ENCODE results near the gene KCNQ5.

Gene KCNQ5

DNA sequence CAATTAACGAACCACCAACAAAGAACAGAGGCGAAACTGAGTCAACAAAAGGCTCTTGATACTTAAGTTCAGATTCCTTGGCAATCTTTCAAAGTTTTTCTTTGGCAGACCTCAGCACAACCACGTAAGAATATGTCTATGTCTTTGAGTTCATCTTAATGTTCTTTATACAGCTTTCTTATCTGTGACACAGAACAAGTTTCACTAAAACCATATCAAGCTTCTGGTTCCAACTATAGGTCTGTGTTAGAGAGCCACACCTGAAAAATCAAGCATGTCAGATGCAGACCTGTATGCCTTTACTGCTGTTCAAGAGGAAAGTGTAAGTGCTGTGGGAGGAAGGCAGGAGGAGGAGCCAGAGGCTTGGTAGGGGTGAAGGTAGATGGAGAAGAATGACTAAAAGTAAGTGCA, 332.1 kb downstream of the KCNQ5 start:
- no peaks in the 10 kb centered on the region for H3K9me3 ChIP-seq (ENCODE audit: severe bottlenecking)
- H3K4me3 ChIP-seq (ENCODE audit: severe bottlenecking) = no peak overlapping the region
- TF ChIP-seq, protein P1, sequence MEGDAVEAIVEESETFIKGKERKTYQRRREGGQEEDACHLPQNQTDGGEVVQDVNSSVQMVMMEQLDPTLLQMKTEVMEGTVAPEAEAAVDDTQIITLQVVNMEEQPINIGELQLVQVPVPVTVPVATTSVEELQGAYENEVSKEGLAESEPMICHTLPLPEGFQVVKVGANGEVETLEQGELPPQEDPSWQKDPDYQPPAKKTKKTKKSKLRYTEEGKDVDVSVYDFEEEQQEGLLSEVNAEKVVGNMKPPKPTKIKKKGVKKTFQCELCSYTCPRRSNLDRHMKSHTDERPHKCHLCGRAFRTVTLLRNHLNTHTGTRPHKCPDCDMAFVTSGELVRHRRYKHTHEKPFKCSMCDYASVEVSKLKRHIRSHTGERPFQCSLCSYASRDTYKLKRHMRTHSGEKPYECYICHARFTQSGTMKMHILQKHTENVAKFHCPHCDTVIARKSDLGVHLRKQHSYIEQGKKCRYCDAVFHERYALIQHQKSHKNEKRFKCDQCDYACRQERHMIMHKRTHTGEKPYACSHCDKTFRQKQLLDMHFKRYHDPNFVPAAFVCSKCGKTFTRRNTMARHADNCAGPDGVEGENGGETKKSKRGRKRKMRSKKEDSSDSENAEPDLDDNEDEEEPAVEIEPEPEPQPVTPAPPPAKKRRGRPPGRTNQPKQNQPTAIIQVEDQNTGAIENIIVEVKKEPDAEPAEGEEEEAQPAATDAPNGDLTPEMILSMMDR (IDR thresholded peaks at IDR 0.05; ENCODE audit: poor library complexity, severe bottlenecking) = no peak
- ATAC-seq (ENCODE audit: low read depth) (peak; percentile 35; the same call in 1 of the 3 replicates), DNase-seq (ENCODE audit: low spot score) (no peak)
- no peaks in the 10 kb centered on the region for H3K27me3 ChIP-seq (ENCODE audit: insufficient read depth, poor library complexity, severe bottlenecking)
- H3K36me3 ChIP-seq (ENCODE audit: low read depth) = no peaks in the 10 kb centered on the region
- H3K27ac ChIP-seq (ENCODE audit: poor library complexity, severe bottlenecking) = peak overlapping the region; percentile 57
- H3K4me1 ChIP-seq (ENCODE audit: insufficient read depth, poor library complexity, severe bottlenecking) = peaks cover 27% of the 10 kb centered on the region

GRCh38 chr6:72954716-72955115, 332.9 kb downstream of the KCNQ5 start:
- H3K27ac ChIP-seq (ENCODE audit: poor library complexity, severe bottlenecking) = no peak overlapping the region
- H3K4me3 ChIP-seq (ENCODE audit: severe bottlenecking) = no peak overlapping the region
- H3K27me3 ChIP-seq (ENCODE audit: insufficient read depth, poor library complexity, severe bottlenecking) = no peaks in the 10 kb centered on the region
- H3K9me3 ChIP-seq (ENCODE audit: severe bottlenecking) = no peaks in the 10 kb centered on the region
- H3K4me1 ChIP-seq (ENCODE audit: insufficient read depth, poor library complexity, severe bottlenecking) = peaks cover 27% of the 10 kb centered on the region
- TF ChIP-seq, protein P1 (IDR thresholded peaks at IDR 0.05; ENCODE audit: poor library complexity, severe bottlenecking) = no peak
- H3K36me3 ChIP-seq (ENCODE audit: low read depth) = no peaks in the 10 kb centered on the region
- ATAC-seq (ENCODE audit: low read depth) (no peak), DNase-seq (ENCODE audit: low spot score) (no peak)

DNA sequence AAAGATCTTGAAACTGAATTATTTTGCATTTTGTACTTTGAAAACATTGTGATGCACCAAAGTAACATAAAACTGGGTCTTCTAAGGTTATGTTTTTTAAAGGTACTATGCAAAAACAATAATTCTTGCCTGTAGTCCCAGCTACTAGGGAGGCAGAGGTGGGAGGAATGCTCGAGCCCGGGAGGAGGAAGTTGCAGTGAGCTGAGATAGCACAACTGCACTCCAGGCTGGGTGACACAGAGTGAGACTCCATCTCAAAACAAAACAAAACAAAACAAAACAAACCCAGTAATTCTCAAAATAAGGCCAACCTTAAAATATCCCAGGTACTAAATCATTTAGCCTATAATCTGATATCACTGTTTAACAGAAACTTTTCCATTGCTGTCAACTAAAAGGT, 333.8 kb downstream of the KCNQ5 start:
- no peaks in the 10 kb centered on the region for H3K36me3 ChIP-seq (ENCODE audit: low read depth)
- ATAC-seq (ENCODE audit: low read depth) = no peak
- no peak overlapping the region for H3K4me3 ChIP-seq (ENCODE audit: severe bottlenecking)
- no peak overlapping the region for H3K27ac ChIP-seq (ENCODE audit: poor library complexity, severe bottlenecking)
- TF ChIP-seq, protein P1 (IDR thresholded peaks at IDR 0.05; ENCODE audit: poor library complexity, severe bottlenecking) = no peak
- H3K4me1 ChIP-seq (ENCODE audit: insufficient read depth, poor library complexity, severe bottlenecking) = peaks cover 19% of the 10 kb centered on the region
- no peaks in the 10 kb centered on the region for H3K27me3 ChIP-seq (ENCODE audit: insufficient read depth, poor library complexity, severe bottlenecking)
- no peak for DNase-seq (ENCODE audit: low spot score)
- H3K9me3 ChIP-seq (ENCODE audit: severe bottlenecking) = no peaks in the 10 kb centered on the region

GRCh38 chr6:72956272-72956671, 334.4 kb downstream of the KCNQ5 start:
- TF ChIP-seq, protein P1 (IDR thresholded peaks at IDR 0.05; ENCODE audit: poor library complexity, severe bottlenecking) = no peak
- H3K9me3 ChIP-seq (ENCODE audit: severe bottlenecking) = no peaks in the 10 kb centered on the region
- ATAC-seq (ENCODE audit: low read depth) (no peak), DNase-seq (ENCODE audit: low spot score) (no peak)
- H3K27me3 ChIP-seq (ENCODE audit: insufficient read depth, poor library complexity, severe bottlenecking) = no peaks in the 10 kb centered on the region
- H3K4me1 ChIP-seq (ENCODE audit: insufficient read depth, poor library complexity, severe bottlenecking) = peaks cover 18% of the 10 kb centered on the region
- H3K27ac ChIP-seq (ENCODE audit: poor library complexity, severe bottlenecking) = no peak overlapping the region
- H3K4me3 ChIP-seq (ENCODE audit: severe bottlenecking) = no peak overlapping the region
- no peaks in the 10 kb centered on the region for H3K36me3 ChIP-seq (ENCODE audit: low read depth)

DNA sequence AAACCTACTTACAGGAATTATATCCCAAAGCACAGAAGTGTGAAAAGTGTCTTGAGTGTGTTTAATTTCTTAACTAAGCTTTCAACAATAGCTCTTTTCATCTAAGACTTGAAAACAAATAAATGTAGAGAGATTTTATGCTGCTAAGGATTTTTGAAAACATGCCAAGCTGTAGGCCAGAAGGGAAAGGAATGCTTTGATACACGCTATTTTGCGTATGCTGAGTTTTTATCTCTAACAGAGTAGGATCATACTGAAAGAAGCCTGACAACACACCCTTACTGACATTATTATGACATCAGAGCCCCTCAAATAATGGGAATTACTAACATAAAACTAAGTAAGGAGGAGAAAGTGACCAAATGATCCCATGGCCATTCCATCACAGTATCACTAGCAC, 338.0 kb downstream of the KCNQ5 start:
- Histone ChIP-seq H3K27me3 (ENCODE audit: insufficient read depth, poor library complexity, severe bottlenecking) (no peaks in the 10 kb centered on the region), H3K4me3 (ENCODE audit: severe bottlenecking) (no peak overlapping the region), H3K36me3 (ENCODE audit: low read depth) (no peaks in the 10 kb centered on the region), H3K27ac (ENCODE audit: poor library complexity, severe bottlenecking) (no peak overlapping the region), H3K9me3 (ENCODE audit: severe bottlenecking) (no peaks in the 10 kb centered on the region), H3K4me1 (ENCODE audit: insufficient read depth, poor library complexity, severe bottlenecking) (peaks cover 7% of the 10 kb centered on the region)
- no peak for DNase-seq (ENCODE audit: low spot score)
- TF ChIP-seq, protein P1 (IDR thresholded peaks at IDR 0.05; ENCODE audit: poor library complexity, severe bottlenecking) = no peak
- ATAC-seq (ENCODE audit: low read depth) = no peak

All from RWPE2 (cell line).